ENCODE results near the gene GKN2. TPM values are rescaled to one million over a fixed set of nuclear protein-coding genes. Genes with fewer than 3 reads are reported as not detected.

GKN2 gene
- total RNA-seq, 1 experiment from 2014 or later = not detected

DNA sequence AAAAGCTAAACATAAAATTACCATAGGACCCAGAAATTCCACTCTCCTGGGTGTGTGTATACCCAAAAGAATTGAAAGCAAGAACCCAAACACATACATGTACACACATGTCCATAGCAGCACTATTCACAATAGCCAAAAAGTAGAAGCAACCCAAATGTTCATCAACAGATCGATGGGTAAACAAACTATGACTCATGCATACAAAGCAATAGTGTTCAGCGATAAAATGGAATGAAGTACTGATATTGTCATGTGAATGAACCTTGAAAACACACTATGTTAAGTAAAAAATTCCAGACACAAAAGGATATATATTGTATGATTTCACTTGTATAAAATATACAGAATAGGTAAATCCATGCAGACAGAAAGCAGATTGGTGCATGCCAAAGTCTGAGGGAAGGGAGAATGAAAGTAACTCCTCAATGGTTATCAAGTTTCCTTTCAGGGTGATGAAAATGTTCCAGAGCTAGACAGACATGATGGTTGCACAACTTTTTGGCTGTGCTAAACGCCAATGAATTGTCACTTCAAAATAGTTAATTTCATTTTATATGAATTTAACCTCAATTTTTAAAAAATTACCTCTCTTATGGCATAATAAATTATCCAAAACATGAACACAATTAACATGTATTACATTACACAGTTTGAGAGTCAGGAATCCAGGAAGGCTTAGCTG lies 35.5 kb downstream of the GKN2 start:
- Mint-ChIP-seq H3K27me3 (ENCODE audit: low read depth) (no peaks in the 10 kb centered on the region; the same call in 1 of the 2 replicates), H3K36me3 (no peaks in the 10 kb centered on the region), H3K4me3 (no peak overlapping the region), H3K27ac (no peak overlapping the region), H3K4me1 (peaks cover 5% of the 10 kb centered on the region), H3K9me3 (0 out of 2 replicates have a peak, but pooled peaks cover 3% of the 10 kb centered on the region)
- no peak for ATAC-seq
- TF ChIP-seq E2F5 (CRISPR knock-in tag; IDR thresholded peaks at IDR 0.05) (no peak), IRF1 (CRISPR knock-in tag; IDR thresholded peaks at IDR 0.05) (no peak), ZBTB21 (CRISPR knock-in tag; IDR thresholded peaks at IDR 0.05; ENCODE audit: borderline replicate concordance) (no peak), NFYB (CRISPR knock-in tag; conservative IDR thresholded peaks at IDR 0.05; ENCODE audit: low read depth) (no peak), ZNF425 (CRISPR knock-in tag; conservative IDR thresholded peaks at IDR 0.05) (no peak), ZMAT4 (CRISPR knock-in tag; IDR thresholded peaks at IDR 0.05) (no peak), KAT7 (CRISPR knock-in tag; IDR thresholded peaks at IDR 0.05; ENCODE audit: borderline replicate concordance) (no peak), NR2C2 (CRISPR knock-in tag; IDR thresholded peaks at IDR 0.05) (no peak), JAZF1 (CRISPR knock-in tag; IDR thresholded peaks at IDR 0.05) (no peak), ZNF416 (CRISPR knock-in tag; IDR thresholded peaks at IDR 0.05) (no peak)
- TF ChIP-seq, protein P1, sequence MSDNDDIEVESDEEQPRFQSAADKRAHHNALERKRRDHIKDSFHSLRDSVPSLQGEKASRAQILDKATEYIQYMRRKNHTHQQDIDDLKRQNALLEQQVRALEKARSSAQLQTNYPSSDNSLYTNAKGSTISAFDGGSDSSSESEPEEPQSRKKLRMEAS (CRISPR knock-in tag; IDR thresholded peaks at IDR 0.05) = no peak
- TF ChIP-seq, protein P2, sequence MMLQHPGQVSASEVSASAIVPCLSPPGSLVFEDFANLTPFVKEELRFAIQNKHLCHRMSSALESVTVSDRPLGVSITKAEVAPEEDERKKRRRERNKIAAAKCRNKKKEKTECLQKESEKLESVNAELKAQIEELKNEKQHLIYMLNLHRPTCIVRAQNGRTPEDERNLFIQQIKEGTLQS (CRISPR knock-in tag; conservative IDR thresholded peaks at IDR 0.05) = no peak
- no peak for DNase-seq (ENCODE audit: low spot score)
- ChIA-PET CTCF (no interaction called here), POLR2A (no interaction called here)

DNA sequence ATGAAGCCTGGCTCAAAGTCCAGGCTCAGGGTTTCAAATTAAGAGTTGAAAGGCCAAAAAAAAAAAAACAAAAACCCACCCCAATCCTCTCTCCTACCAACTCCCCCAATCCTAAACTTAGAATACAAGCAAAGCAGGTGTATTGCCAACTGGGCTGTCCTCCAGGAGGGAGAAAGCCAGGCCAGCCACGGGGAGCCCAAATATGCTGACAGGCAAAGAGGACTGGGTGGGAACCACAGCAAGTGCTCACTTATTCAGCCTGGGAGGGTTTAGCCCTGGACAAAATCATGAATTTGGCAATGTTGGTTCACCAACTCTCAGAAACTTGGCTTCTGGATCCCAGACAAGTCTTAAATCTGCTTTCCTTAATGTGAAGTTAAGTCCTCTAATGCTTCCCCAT lies 36.5 kb downstream of the GKN2 start:
- Mint-ChIP-seq H3K4me1 (no peaks in the 10 kb centered on the region), H3K27ac (no peak overlapping the region), H3K9me3 (0 out of 2 replicates have a peak, but pooled peaks cover 3% of the 10 kb centered on the region), H3K27me3 (ENCODE audit: low read depth) (no peaks in the 10 kb centered on the region; the same call in 1 of the 2 replicates), H3K4me3 (no peak overlapping the region), H3K36me3 (no peaks in the 10 kb centered on the region)
- ChIA-PET CTCF (no interaction called here), POLR2A (no interaction called here)
- TF ChIP-seq GTF2I (CRISPR knock-in tag; conservative IDR thresholded peaks at IDR 0.05) = no peak
- no peak for TF ChIP-seq PREB (CRISPR knock-in tag; IDR thresholded peaks at IDR 0.05; ENCODE audit: borderline replicate concordance)
- no peak for TF ChIP-seq EMX1 (CRISPR knock-in tag; IDR thresholded peaks at IDR 0.05)
- TF ChIP-seq, protein P3, sequence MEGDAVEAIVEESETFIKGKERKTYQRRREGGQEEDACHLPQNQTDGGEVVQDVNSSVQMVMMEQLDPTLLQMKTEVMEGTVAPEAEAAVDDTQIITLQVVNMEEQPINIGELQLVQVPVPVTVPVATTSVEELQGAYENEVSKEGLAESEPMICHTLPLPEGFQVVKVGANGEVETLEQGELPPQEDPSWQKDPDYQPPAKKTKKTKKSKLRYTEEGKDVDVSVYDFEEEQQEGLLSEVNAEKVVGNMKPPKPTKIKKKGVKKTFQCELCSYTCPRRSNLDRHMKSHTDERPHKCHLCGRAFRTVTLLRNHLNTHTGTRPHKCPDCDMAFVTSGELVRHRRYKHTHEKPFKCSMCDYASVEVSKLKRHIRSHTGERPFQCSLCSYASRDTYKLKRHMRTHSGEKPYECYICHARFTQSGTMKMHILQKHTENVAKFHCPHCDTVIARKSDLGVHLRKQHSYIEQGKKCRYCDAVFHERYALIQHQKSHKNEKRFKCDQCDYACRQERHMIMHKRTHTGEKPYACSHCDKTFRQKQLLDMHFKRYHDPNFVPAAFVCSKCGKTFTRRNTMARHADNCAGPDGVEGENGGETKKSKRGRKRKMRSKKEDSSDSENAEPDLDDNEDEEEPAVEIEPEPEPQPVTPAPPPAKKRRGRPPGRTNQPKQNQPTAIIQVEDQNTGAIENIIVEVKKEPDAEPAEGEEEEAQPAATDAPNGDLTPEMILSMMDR (IDR thresholded peaks at IDR 0.05) = no peak
- DNase-seq (ENCODE audit: low spot score) = no peak
- ATAC-seq = no peak

All from WTC11 (cell line).